ENCODE measurements around the gene ALX4.

- TF ChIP-seq EHMT2 (IDR thresholded peaks at IDR 0.05): no peak
- no peak for TF ChIP-seq CCAR2 (IDR thresholded peaks at IDR 0.05; ENCODE audit: low read depth, low read length)
- no peak for TF ChIP-seq SIN3A (IDR thresholded peaks at IDR 0.05; ENCODE audit: borderline replicate concordance in 2 of 2, control insufficient read depth in 1 of 2, low read depth in 2 of 2, low read length in 2 of 2)
- no peak for TF ChIP-seq GABPA (tag; conservative IDR thresholded peaks at IDR 0.05; ENCODE audit: low read depth)
- no peak for TF ChIP-seq E2F4 (CRISPR knock-in tag; IDR thresholded peaks at IDR 0.05; ENCODE audit: low read depth)
- no peak for TF ChIP-seq CTCF (IDR thresholded peaks at IDR 0.05 in 2 of 3, conservative IDR thresholded peaks at IDR 0.05 in 1 of 3; ENCODE audit: insufficient read depth in 2 of 3, low read depth in 1 of 3, low read length in 3 of 3)
Measured at GRCh38 chr11:44266056-44266780, 43.7 kb downstream of the ALX4 start.
